IMR-90 (cell line): ENCODE data around the gene VASN. TPM values are rescaled to one million over a fixed set of nuclear protein-coding genes. Genes with fewer than 3 reads are reported as not detected.
A peak's percentile ranks its signal among the peaks of the same experiment; 100 is the strongest.

Experiments used
- ATAC-seq: fragments of 200-7000 bp; cut with Tn5 transposase; 2 replicates; pipeline ENCODE4 v1.9.1; 2020; ENCODE audit warnings: low read depth, mild to moderate bottlenecking, moderate library complexity
- BruUV-seq: library from RNA; stranded (reverse); fragments of 400-500 nt; replicated peaks from 2 replicates; lab custom pipeline; 2021; lab: Mats Ljungman, UMichigan
- CTCF ChIA-PET: fragments of 300-600 bp; formaldehyde crosslinking; extraction: SDS; loops from one replicate; lab custom pipeline; 2021; ENCODE audit warnings: antibody characterized with exemption; lab: Yijun Ruan, JAX
- POLR2A ChIA-PET: fragments of 300-600 bp; sonication (Branson Sonifier 250); formaldehyde crosslinking; loops from one replicate; lab custom pipeline; 2022; ENCODE audit warnings: antibody characterized with exemption; ENCODE audit not compliant: unreplicated experiment; lab: Charles Lee
- DNase-seq: peaks from one replicate; pipeline ENCODE4 v3.0.0; 2013
- H2AFZ ChIP-seq: replicated peaks from 2 replicates; pipeline ENCODE3; 2013; ENCODE audit warnings: low read length, mild to moderate bottlenecking; ENCODE audit not compliant: poor library complexity
- H2AK5ac ChIP-seq: 2 replicates; pipeline ENCODE4 v1.6.1; 2013; ENCODE audit warnings: low read depth, low read length, inconsistent platforms
- H2AK9ac ChIP-seq: replicated peaks from 2 replicates; pipeline ENCODE3; 2013; ENCODE audit warnings: mild to moderate bottlenecking, low read depth, low read length, moderate library complexity; ENCODE audit not compliant: poor library complexity
- H2BK120ac ChIP-seq: 2 replicates; pipeline ENCODE4 v1.6.1; 2013; ENCODE audit warnings: low read depth, low read length, inconsistent platforms
- H2BK15ac ChIP-seq: 3 replicates; pipeline ENCODE4 v1.6.1; 2013; ENCODE audit warnings: low read depth, low read length, inconsistent platforms
- H2BK20ac ChIP-seq: 2 replicates; pipeline ENCODE4 v1.6.1; 2013; ENCODE audit warnings: low read depth, mild to moderate bottlenecking, inconsistent platforms, low read length, moderate library complexity
- H2BK5ac ChIP-seq: 2 replicates; pipeline ENCODE4 v1.6.1; 2013; ENCODE audit warnings: mild to moderate bottlenecking, low read depth, low read length, inconsistent platforms; ENCODE audit not compliant: poor library complexity, severe bottlenecking
- H3K14ac ChIP-seq: replicated peaks from 2 replicates; pipeline ENCODE4 v1.6.1; 2013; ENCODE audit warnings: low read depth, low read length, inconsistent platforms
- H3K18ac ChIP-seq: 2 replicates; pipeline ENCODE4 v1.6.1; 2013; ENCODE audit warnings: low read depth, low read length, control low read depth
- H3K23ac ChIP-seq: 2 replicates; pipeline ENCODE4 v1.6.1; 2013; ENCODE audit warnings: low read depth, low read length, inconsistent platforms
- H3K27ac ChIP-seq: 2 replicates; pipeline ENCODE4 v1.5.1; 2013; ENCODE audit warnings: mild to moderate bottlenecking, control low read depth, low read length; ENCODE audit not compliant: insufficient read depth
- H3K27me3 ChIP-seq: 2 replicates; pipeline ENCODE4 v1.6.1; 2013; ENCODE audit warnings: low read length; ENCODE audit not compliant: control insufficient read depth, insufficient read depth
- H3K36me3 ChIP-seq: 2 replicates; pipeline ENCODE4 v1.6.1; 2013; ENCODE audit warnings: low read length, mixed read lengths; ENCODE audit not compliant: control insufficient read depth, insufficient read depth
- H3K4ac ChIP-seq: 2 replicates; pipeline ENCODE4 v1.6.1; 2013; ENCODE audit warnings: low read depth, low read length, inconsistent platforms
- H3K4me1 ChIP-seq: 2 replicates; pipeline ENCODE4 v1.6.1; 2013; ENCODE audit warnings: low read length, mixed read lengths; ENCODE audit not compliant: control insufficient read depth, insufficient read depth
- H3K4me2 ChIP-seq: 2 replicates; pipeline ENCODE4 v1.6.1; 2013; ENCODE audit warnings: low read depth, mild to moderate bottlenecking, control low read depth, low read length, moderate library complexity
- H3K4me3 ChIP-seq: 2 replicates; pipeline ENCODE4 v1.5.1; 2013; ENCODE audit warnings: low read depth, mild to moderate bottlenecking, control low read depth, low read length, moderate library complexity; ENCODE audit not compliant: insufficient read depth
- H3K56ac ChIP-seq: 2 replicates; pipeline ENCODE4 v1.6.1; 2013; ENCODE audit warnings: low read length, inconsistent platforms; ENCODE audit not compliant: insufficient read depth; ENCODE audit errors: extremely low read depth
- H3K79me1 ChIP-seq, 2 experiments: 2 replicates each; pipeline ENCODE4 v1.6.1; 2013; ENCODE audit warnings: low read length in 2 of 2, inconsistent platforms in 1 of 2, low read depth in 1 of 2
- H3K9ac ChIP-seq: 2 replicates; pipeline ENCODE4 v1.6.1; 2013; ENCODE audit warnings: low read depth, low read length, control low read depth
- H3K9me1 ChIP-seq: 2 replicates; pipeline ENCODE4 v1.6.1; 2013; ENCODE audit warnings: low read length, inconsistent platforms; ENCODE audit not compliant: insufficient read depth
- H3K9me3 ChIP-seq: 2 replicates; pipeline ENCODE4 v1.6.1; 2013; ENCODE audit warnings: low read length; ENCODE audit not compliant: control insufficient read depth, insufficient read depth
- H4K20me1 ChIP-seq: 2 replicates; pipeline ENCODE4 v1.6.1; 2013; ENCODE audit warnings: low read length, inconsistent platforms; ENCODE audit not compliant: insufficient read depth
- H4K5ac ChIP-seq: 2 replicates; pipeline ENCODE4 v1.6.1; 2013; ENCODE audit warnings: mild to moderate bottlenecking, low read depth, low read length, control low read depth
- H4K8ac ChIP-seq, 2 experiments: 2 replicates each; pipeline ENCODE4 v1.6.1; 2013; ENCODE audit warnings: low read depth in 2 of 2, low read length in 2 of 2, control low read depth in 1 of 2, inconsistent platforms in 1 of 2
- H4K91ac ChIP-seq: 2 replicates; pipeline ENCODE4 v1.6.1; 2013; ENCODE audit warnings: low read depth, low read length, inconsistent platforms; ENCODE audit not compliant: insufficient read depth
- BHLHE40 ChIP-seq: fragments of 150-350 bp; IDR thresholded peaks from 2 replicates; pipeline ENCODE4 v1.6.1; 2016; ENCODE audit warnings: mild to moderate bottlenecking, low read depth, low read length
- CEBPB ChIP-seq: IDR thresholded peaks from 2 replicates; pipeline ENCODE4 v1.6.1; 2012; ENCODE audit warnings: low read depth, low read length, improper control_type of control experiment
- MAFK ChIP-seq: IDR thresholded peaks from 2 replicates; pipeline ENCODE4 v1.6.1; 2012; ENCODE audit warnings: low read depth, low read length, improper control_type of control experiment
- NFE2L2 ChIP-seq: fragments of 150-350 bp; IDR thresholded peaks from 2 replicates; pipeline ENCODE4 v1.6.1; 2016; ENCODE audit warnings: low read depth, mild to moderate bottlenecking, low read length
- POLR2A ChIP-seq: IDR thresholded peaks from 2 replicates; pipeline ENCODE4 v1.6.1; 2012; ENCODE audit warnings: mild to moderate bottlenecking, low read depth, low read length
- RAD21 ChIP-seq: IDR thresholded peaks from 2 replicates; pipeline ENCODE4 v1.6.1; 2012; ENCODE audit warnings: low read length, improper control_type of control experiment
- RFX5 ChIP-seq: IDR thresholded peaks from 2 replicates; pipeline ENCODE4 v1.8.0; 2012; ENCODE audit warnings: low read depth, mild to moderate bottlenecking, low read length, moderate library complexity
- SMC3 ChIP-seq: fragments of 150-350 bp; IDR thresholded peaks from 2 replicates; pipeline ENCODE4 v1.6.1; 2016; ENCODE audit warnings: low read depth, mild to moderate bottlenecking, antibody characterized with exemption, low read length, moderate library complexity
- WGBS, 2 experiments: methylation state at CpG; one replicate each; pipeline versions ENCODE4 v1.1.5 to v1.1.7; 2013; ENCODE audit warnings: missing lambda C conversion rate in 2 of 2; ENCODE audit not compliant: insufficient read length in 1 of 2; ENCODE audit errors: extremely low coverage in 2 of 2; 5-methylcytosine and 5-hydroxymethylcytosine counted together
- dilution Hi-C: fragments of 300-500 bp; cut with HindIII; formaldehyde crosslinking; loops from one replicate; pipeline ENCODE4 v1.14.3; 2018; ENCODE audit warnings: low sequenced_read_pairs; ENCODE audit not compliant: unreplicated experiment
- in situ Hi-C: fragments of 300-500 bp; cut with MboI; formaldehyde crosslinking; loops from 3 replicates; pipeline ENCODE4 v1.14.3; 2019; ENCODE audit warnings: low sequenced_read_pairs, inconsistent platforms, mixed read lengths
- intact Hi-C: fragments of 100-400 bp; cut with micrococcal nuclease; formaldehyde crosslinking; loops from 2 replicates; pipeline ENCODE4 v1.10.0; 2022
- polyA plus RNA-seq, 3 experiments: library from polyadenylated mRNA; depleted of rRNA; stranded (reverse); fragments of >200 nt; gene quantifications; 2 replicates each; pipeline ENCODE4 v1.2.3, GENCODE V29; 2012; ENCODE audit warnings: low replicate concordance in 1 of 3
- total RNA-seq: library from RNA; depleted of rRNA; stranded (reverse); fragments of >200 nt; gene quantifications from 2 replicates; pipeline ENCODE4 v1.2.3, GENCODE V29; 2012
- TF ChIP-seq, protein P1 (sequence below): fragments of 150-350 bp; IDR thresholded peaks from 2 replicates; pipeline ENCODE4 v1.6.1; 2016; ENCODE audit warnings: low read depth, mild to moderate bottlenecking, low read length, moderate library complexity, borderline replicate concordance
- TF ChIP-seq, protein P2 (sequence below): conservative IDR thresholded peaks from 2 replicates; pipeline ENCODE4 v1.5.1; 2012; ENCODE audit warnings: mild to moderate bottlenecking, low read depth, low read length, improper control_type of control experiment
- TF ChIP-seq, protein P3 (sequence below): fragments of 150-350 bp; IDR thresholded peaks from 2 replicates; pipeline ENCODE4 v1.6.1; 2017; ENCODE audit warnings: mild to moderate bottlenecking, antibody characterized with exemption, low read length, low read depth

Gene VASN
- total and polyA plus RNA-seq, 2 of the 4 experiments (the other 2 are of a cell fraction) = 9.3 to 87.2 TPM

DNA sequence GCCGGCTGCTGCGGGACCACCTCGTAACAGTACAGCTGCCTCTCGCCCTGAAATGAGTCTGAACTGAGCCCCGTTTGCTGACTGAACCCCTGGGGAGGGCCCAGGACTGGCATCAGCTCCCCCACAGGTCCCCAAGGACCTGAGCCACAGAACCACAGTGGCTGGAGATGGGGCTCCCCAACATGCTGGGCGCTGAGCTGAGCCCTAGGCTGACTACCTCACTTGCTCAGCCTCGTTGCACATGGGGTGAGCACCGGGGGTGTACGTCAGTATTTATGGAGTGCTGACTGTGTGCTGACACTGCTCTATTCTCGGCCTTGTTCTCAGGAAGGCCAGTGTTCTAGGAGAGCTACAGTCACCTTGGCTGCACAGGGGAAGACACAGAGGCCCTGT lies 6.6 kb upstream of the VASN start:
- no peak overlapping the region for H2BK120ac ChIP-seq
- H3K27ac ChIP-seq = no peak overlapping the region
- H3K4me2 ChIP-seq = no peak overlapping the region
- peaks cover 13% of the 10 kb centered on the region; the same call in 1 of the 2 replicates for H3K9me1 ChIP-seq
- H2BK5ac ChIP-seq = no peak overlapping the region
- no peak for DNase-seq
- H3K4me1 ChIP-seq = peaks cover 15% of the 10 kb centered on the region
- H3K14ac ChIP-seq = no peak overlapping the region
- no peak overlapping the region for H3K56ac ChIP-seq
- no peak overlapping the region for H3K23ac ChIP-seq
- H4K91ac ChIP-seq = no peak overlapping the region
- intact Hi-C loops (no loop called here), in situ Hi-C loops (no loop called here), dilution Hi-C loops (no loop called here)
- no peak overlapping the region for H3K18ac ChIP-seq
- no peak overlapping the region for H3K4ac ChIP-seq
- CTCF ChIA-PET = no interaction called here
- H3K27me3 ChIP-seq = no peaks in the 10 kb centered on the region
- H3K9me3 ChIP-seq = no peaks in the 10 kb centered on the region
- no peak overlapping the region for H3K9ac ChIP-seq
- H2BK15ac ChIP-seq = 0 out of 3 replicates have a peak overlapping the region, but pooled peaks have one; percentile 17
- BruUV-seq = no TSS peak
- H2BK20ac ChIP-seq = no peak overlapping the region
- no peak overlapping the region for H4K5ac ChIP-seq
- POLR2A ChIA-PET = no interaction called here
- H4K20me1 ChIP-seq = peaks cover 5% of the 10 kb centered on the region; the same call in 1 of the 2 replicates
- H4K8ac ChIP-seq = no peak overlapping the region
- no peak overlapping the region for H3K4me3 ChIP-seq
- TF ChIP-seq MAFK (no peak), BHLHE40 (no peak), NFE2L2 (no peak), SMC3 (no peak), RAD21 (no peak), POLR2A (no peak), RFX5 (no peak), CEBPB (no peak)
- TF ChIP-seq, protein P1, sequence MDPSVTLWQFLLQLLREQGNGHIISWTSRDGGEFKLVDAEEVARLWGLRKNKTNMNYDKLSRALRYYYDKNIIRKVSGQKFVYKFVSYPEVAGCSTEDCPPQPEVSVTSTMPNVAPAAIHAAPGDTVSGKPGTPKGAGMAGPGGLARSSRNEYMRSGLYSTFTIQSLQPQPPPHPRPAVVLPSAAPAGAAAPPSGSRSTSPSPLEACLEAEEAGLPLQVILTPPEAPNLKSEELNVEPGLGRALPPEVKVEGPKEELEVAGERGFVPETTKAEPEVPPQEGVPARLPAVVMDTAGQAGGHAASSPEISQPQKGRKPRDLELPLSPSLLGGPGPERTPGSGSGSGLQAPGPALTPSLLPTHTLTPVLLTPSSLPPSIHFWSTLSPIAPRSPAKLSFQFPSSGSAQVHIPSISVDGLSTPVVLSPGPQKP = no peak
- TF ChIP-seq, protein P2, sequence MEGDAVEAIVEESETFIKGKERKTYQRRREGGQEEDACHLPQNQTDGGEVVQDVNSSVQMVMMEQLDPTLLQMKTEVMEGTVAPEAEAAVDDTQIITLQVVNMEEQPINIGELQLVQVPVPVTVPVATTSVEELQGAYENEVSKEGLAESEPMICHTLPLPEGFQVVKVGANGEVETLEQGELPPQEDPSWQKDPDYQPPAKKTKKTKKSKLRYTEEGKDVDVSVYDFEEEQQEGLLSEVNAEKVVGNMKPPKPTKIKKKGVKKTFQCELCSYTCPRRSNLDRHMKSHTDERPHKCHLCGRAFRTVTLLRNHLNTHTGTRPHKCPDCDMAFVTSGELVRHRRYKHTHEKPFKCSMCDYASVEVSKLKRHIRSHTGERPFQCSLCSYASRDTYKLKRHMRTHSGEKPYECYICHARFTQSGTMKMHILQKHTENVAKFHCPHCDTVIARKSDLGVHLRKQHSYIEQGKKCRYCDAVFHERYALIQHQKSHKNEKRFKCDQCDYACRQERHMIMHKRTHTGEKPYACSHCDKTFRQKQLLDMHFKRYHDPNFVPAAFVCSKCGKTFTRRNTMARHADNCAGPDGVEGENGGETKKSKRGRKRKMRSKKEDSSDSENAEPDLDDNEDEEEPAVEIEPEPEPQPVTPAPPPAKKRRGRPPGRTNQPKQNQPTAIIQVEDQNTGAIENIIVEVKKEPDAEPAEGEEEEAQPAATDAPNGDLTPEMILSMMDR = no peak
- TF ChIP-seq, protein P3, sequence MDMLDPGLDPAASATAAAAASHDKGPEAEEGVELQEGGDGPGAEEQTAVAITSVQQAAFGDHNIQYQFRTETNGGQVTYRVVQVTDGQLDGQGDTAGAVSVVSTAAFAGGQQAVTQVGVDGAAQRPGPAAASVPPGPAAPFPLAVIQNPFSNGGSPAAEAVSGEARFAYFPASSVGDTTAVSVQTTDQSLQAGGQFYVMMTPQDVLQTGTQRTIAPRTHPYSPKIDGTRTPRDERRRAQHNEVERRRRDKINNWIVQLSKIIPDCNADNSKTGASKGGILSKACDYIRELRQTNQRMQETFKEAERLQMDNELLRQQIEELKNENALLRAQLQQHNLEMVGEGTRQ = no peak
- 94% methylated on average over 9 of the region's 10 CpGs; no CpG with 5 or more reads in 1 of the 2 experiments for WGBS, 2 experiments
- H3K79me1 ChIP-seq = peaks cover 0 to 25% of the 10 kb centered on the region in 2 experiments; a peak in 2 of 4 replicates
- H2AFZ ChIP-seq = no peak overlapping the region
- peak overlapping the region; percentile 28 for H2AK5ac ChIP-seq
- peaks cover 5% of the 10 kb centered on the region; the same call in 1 of the 2 replicates for H3K36me3 ChIP-seq
- no peak overlapping the region for H2AK9ac ChIP-seq
- no peak for ATAC-seq
